Mucosa of stomach (tissue), 1 donor: ENCODE data around the gene BTG1.

Source experiments
- H3K27me3 ChIP-seq: one replicate; pipeline ENCODE4 v1.7.0; 2013; ENCODE audit warnings: mild to moderate bottlenecking, low read length; ENCODE audit not compliant: control insufficient read depth, insufficient read depth
- H3K36me3 ChIP-seq: one replicate; pipeline ENCODE4 v1.7.0; 2013; ENCODE audit warnings: low read length; ENCODE audit not compliant: control insufficient read depth, insufficient read depth
- H3K4me1 ChIP-seq: one replicate; pipeline ENCODE4 v1.7.0; 2013; ENCODE audit warnings: mild to moderate bottlenecking, low read length; ENCODE audit not compliant: control insufficient read depth, insufficient read depth
- H3K4me3 ChIP-seq: one replicate; pipeline ENCODE4 v1.7.0; 2013; ENCODE audit warnings: low read length
- H3K9ac ChIP-seq: one replicate; pipeline ENCODE4 v1.7.0; 2013; ENCODE audit warnings: mild to moderate bottlenecking, low read length, moderate library complexity
- H3K9me3 ChIP-seq: one replicate; pipeline ENCODE4 v1.7.0; 2013; ENCODE audit warnings: mild to moderate bottlenecking, low read length, moderate library complexity; ENCODE audit not compliant: control insufficient read depth
- donor health status: Pancreatic carcinoma.

BTG1 gene

DNA sequence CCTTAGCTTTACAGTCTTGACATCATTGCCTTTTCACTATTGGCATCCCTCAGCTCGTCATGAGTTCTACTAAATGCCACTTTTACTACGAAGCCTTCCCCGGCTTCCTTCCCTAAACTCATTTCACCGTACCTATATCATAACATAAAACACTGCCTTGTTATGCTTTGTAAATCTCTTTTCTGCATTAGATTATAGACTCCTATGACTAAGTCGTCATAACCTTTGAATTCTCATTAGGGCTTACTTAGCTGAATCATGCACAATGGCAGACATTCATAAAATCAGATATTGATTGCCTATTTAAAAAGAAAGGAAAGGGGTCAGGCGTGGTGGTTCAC lies 21.0 kb downstream of the BTG1 start:
- H3K4me1 ChIP-seq = peaks cover 18% of the 10 kb centered on the region
- H3K27me3 ChIP-seq = no peaks in the 10 kb centered on the region
- H3K4me3 ChIP-seq = no peak overlapping the region
- no peaks in the 10 kb centered on the region for H3K36me3 ChIP-seq
- no peak overlapping the region for H3K9ac ChIP-seq
- H3K9me3 ChIP-seq = no peaks in the 10 kb centered on the region

DNA sequence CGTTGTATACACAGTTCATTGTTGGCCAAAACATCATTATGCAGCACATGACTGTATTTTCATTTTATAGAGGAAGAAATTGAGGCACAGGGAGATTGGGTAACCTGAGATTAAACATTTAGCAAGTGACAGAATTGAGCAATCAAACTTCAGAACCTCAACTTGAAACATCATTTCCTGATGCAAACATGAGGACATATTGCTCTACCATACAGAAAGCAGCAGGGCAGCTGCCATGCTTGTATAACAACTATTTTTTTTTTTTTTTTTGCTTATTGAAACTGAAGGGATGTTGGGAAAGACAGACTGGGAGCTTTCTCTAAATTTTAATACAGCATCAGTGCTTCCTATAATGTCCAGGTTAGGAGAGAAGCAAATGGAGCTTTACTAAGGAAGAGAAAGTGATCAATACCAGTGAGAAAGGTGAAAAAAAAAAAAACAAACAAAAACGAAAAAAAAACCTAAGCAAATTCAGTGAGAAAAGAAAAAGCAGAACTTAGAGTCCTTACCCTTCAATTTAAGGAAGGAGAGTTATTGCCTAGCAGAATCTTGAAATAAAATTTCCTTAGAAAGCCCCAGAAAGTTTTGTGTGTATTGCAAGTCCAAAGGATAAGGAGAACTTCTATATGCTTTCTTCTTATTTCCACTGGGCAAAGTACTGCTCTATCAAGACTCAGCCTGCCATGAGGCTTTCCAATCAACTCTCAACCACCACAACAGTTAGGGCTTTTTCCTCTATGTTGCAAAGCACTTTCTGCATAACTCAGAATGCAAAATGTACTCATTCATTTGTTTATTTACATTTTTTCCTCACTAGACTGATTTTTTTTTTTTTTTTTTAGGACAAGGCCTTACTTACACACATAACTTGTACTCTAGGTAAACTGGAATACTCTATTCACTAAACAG lies 21.6 kb downstream of the BTG1 start:
- peaks cover 18% of the 10 kb centered on the region for H3K4me1 ChIP-seq
- H3K4me3 ChIP-seq = no peak overlapping the region

DNA sequence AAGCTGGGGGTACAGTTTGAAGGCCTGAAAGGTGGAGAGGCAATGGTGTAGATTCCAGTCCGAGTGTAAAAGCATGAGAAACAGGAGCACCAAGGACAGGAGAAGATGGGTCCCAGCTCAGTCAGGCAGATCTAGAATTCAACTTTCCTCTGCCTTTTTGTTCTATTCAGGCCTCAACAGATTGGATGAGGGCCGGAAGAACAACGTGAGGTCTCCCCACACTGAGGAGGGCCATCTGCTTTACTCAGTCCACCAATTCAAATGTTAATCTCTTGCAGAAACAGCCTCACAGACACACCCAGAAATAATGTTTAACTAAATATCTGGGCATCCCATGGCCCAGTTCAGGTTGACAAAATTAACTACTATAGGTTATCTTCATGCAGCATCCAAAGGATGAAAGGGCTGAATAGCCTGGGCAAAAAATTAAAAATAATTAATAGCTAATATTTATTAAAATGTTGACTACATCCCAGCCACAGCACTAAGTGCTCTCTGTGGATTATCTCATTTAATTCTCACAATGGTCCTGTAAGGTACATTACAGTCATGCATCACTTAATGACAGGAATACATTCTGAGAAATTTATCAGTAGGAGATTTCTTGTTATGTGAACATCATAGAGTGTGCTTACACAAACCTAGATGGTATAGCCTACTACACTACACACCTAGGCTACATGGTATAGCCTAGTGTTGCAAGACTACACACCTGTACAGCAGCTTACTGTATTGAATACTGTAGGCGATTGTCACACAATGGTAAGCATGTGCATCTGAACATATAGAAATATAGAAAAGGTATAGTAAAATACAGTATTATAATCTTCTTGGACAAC lies 22.5 kb downstream of the BTG1 start:
- Histone ChIP-seq H3K4me3 (no peak overlapping the region), H3K9me3 (no peaks in the 10 kb centered on the region), H3K36me3 (no peaks in the 10 kb centered on the region), H3K27me3 (no peaks in the 10 kb centered on the region), H3K9ac (no peak overlapping the region), H3K4me1 (peaks cover 18% of the 10 kb centered on the region)

More for the DNA sequence above, 21.6 kb downstream of the BTG1 start:
- H3K9me3 ChIP-seq = no peaks in the 10 kb centered on the region
- H3K36me3 ChIP-seq = no peaks in the 10 kb centered on the region
- H3K9ac ChIP-seq = no peak overlapping the region
- H3K27me3 ChIP-seq = no peaks in the 10 kb centered on the region

DNA sequence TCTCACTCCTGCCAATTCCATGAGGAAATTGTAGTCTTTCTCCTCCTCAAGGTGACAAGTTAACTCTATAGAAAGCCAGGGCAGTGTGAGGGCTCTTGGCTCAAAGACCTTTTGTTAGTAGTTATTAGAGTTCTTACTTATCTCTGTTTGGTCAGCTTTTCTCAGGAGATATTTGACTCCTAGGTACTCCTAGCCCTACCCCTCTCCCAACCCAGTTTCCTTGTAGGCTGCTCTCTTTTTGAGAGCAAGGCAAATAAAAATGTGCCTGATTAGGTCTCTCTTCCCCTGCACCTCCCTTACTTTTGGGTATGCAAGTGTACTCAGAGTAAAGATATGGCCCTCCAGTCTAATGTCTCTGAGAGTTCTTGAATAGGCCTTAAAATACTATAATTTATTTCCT lies 23.8 kb downstream of the BTG1 start:
- Histone ChIP-seq H3K9me3 (no peaks in the 10 kb centered on the region), H3K4me1 (peaks cover 18% of the 10 kb centered on the region), H3K9ac (no peak overlapping the region), H3K4me3 (no peak overlapping the region), H3K36me3 (no peaks in the 10 kb centered on the region), H3K27me3 (no peaks in the 10 kb centered on the region)

DNA sequence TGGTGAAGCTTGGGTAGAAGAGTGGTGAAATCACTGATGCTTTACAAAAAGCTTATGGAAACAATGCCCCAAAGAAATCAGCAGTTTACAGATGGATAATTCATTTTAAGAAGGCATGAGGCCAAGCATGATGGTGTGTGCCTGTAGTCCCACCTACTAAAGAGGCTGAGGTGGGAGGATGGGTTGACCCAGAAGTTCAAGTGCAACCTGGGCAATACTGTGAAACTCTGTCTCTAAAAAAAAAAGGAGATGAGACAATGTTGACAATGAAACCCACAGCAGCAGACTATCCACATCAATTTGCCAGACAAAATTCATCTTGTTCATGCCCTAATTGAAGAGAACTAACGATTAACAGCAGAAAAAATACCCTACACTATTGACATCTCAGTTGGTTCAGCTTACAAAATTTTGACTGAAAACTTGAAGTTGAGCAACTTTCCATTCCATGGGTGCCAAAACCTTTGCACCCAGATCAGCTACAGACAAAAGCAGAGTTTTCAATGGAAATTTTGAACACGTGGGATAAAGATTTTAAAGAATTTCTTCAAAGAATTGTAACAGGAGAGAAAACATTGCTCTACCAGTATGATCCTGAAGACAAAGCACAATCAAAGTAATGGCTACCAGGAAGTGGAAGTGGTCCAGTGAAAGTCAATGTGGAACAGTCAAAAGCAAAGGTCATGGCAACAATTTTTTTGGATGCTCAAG lies 26.7 kb downstream of the BTG1 start:
- no peaks in the 10 kb centered on the region for H3K36me3 ChIP-seq

DNA sequence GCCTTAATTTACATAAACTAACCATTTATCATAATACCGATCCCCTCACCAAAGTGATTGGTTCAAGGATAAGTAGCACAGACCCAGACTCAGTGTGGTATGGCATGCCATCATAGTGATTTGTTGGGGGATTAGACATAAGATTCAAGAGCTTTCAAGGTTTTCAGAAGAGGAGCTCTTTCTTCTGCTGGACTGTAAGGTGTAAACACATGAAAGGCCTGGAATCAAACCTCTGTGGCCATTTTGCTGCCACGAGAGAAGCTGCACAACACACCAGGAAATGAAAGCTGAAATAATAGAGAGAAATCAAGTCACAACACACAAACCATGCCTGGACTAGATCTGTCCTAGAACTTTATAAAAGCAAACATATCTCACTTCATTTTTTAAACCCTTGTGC lies 30.8 kb downstream of the BTG1 start:
- Histone ChIP-seq H3K9me3 (no peaks in the 10 kb centered on the region), H3K9ac (no peak overlapping the region), H3K4me3 (no peak overlapping the region), H3K27me3 (no peaks in the 10 kb centered on the region), H3K4me1 (no peaks in the 10 kb centered on the region), H3K36me3 (no peaks in the 10 kb centered on the region)

More for the DNA sequence above, 26.7 kb downstream of the BTG1 start:
- no peaks in the 10 kb centered on the region for H3K27me3 ChIP-seq
- H3K4me1 ChIP-seq = peaks cover 7% of the 10 kb centered on the region
- H3K4me3 ChIP-seq = no peak overlapping the region
- no peak overlapping the region for H3K9ac ChIP-seq
- H3K9me3 ChIP-seq = no peaks in the 10 kb centered on the region

DNA sequence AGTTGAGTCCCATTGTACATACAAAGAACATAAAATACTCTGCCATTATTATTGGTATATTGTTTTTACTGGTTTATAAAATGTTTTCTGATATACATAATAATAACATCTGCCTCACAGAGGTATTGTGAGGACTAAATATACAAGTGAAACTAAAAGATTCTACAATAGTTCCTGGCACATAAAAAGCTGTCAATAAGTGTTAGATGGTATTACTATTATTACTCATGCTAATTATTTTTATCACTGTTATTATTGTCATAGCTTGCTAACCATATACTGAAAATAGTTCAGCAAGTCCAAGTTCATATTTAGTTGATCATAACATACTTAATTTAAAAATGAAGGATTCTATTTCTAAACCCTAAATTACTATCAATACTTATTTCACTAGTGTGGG lies 34.4 kb downstream of the BTG1 start:
- Histone ChIP-seq H3K4me1 (peaks cover 11% of the 10 kb centered on the region), H3K9me3 (no peaks in the 10 kb centered on the region), H3K36me3 (no peaks in the 10 kb centered on the region), H3K27me3 (no peaks in the 10 kb centered on the region), H3K9ac (no peak overlapping the region), H3K4me3 (no peak overlapping the region)

DNA sequence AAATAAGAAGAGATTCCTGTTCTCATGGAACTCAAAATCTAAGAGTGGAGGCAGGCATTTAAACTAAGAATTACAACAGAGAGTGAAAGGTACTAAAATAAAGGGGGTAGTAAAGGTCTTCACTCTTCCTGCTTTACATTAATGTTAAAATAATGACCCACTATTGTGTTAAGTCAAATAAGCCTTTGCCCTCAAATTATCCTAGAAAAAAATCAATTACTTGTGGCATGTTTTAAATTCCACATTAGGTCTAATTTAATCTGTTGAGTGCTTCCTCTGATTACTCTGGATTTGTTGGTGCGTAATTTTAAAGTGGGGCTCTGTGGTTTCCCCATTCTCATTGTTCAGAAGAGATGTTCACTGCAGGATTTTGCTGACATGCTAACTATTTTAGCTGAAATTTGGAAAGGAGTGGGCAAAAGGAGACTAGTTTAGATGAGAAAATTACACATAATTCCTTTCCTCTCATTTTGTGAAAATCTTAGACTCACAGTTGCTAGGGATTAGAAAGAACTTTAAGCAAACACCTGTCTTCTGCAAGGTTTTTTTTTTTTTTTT lies 35.5 kb downstream of the BTG1 start:
- H3K36me3 ChIP-seq = no peaks in the 10 kb centered on the region
- H3K9ac ChIP-seq = no peak overlapping the region
- H3K4me3 ChIP-seq = no peak overlapping the region
- H3K4me1 ChIP-seq = peaks cover 11% of the 10 kb centered on the region
- H3K27me3 ChIP-seq = no peaks in the 10 kb centered on the region
- no peaks in the 10 kb centered on the region for H3K9me3 ChIP-seq

DNA sequence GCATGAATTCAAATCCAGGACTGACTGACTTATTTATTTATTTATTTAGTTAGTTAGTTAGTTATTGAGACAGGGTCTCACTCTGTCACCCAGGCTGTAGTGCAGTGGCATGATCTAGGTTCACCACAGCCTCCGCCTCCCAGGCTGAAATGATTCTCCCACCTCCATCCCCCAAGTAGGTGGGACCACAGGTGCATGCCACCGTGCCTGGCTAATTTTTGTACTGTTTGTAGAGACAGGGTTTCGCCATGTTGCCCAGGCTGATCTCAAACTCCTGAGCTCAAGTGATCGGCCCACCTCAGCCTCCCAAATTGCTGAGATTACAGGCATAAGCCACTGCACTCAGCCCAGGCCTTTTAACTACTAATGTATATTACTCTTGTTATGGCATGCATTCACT lies 36.0 kb downstream of the BTG1 start:
- Histone ChIP-seq H3K36me3 (no peaks in the 10 kb centered on the region), H3K9me3 (no peaks in the 10 kb centered on the region), H3K27me3 (no peaks in the 10 kb centered on the region), H3K9ac (no peak overlapping the region), H3K4me1 (peaks cover 11% of the 10 kb centered on the region), H3K4me3 (no peak overlapping the region)

DNA sequence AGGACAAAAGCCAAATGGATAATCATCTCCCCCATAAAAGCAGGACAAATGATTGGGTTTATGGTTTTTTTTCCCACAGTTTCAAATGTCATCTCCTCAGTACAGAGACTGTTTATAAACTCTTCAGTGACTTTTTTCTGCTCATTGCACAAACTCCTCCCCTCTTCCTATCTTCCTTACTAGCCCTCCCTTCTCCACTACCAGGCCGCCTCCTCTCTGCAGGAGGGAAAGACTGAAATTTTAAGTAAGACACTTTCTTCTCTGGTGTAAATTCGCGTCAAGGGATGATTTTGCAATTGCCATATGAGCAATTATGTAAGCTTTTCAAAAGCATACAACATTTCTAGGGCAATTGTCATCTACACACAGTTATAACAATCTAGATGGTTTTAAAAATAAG lies 37.0 kb downstream of the BTG1 start:
- H3K4me1 ChIP-seq = peaks cover 11% of the 10 kb centered on the region
- H3K9ac ChIP-seq = no peak overlapping the region
- no peaks in the 10 kb centered on the region for H3K27me3 ChIP-seq
- H3K4me3 ChIP-seq = no peak overlapping the region
- H3K36me3 ChIP-seq = no peaks in the 10 kb centered on the region
- no peaks in the 10 kb centered on the region for H3K9me3 ChIP-seq

DNA sequence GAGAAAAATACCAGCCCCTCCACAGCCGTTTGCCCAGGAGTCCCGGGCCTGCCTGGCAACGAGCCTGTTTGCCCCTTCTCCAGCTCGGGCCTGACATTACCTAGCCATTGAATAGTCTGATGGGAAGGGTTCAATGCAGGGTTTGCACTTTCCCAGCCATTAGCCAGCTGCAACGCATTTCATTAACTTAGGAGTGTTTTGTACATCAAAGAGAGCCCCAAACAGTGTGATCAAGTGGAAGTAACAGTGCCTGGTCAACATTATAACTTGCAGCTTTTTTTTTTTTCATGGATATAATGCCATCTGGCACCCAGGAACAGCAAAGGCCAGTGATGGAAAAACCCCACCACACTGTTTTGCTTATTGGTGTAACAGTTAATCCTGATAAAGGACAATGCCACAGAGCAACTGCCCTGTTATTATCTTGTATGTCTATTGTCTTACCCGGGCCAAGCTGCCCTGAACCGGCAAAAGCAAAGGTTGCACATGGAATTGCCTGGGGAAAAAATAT lies 38.0 kb downstream of the BTG1 start:
- no peaks in the 10 kb centered on the region for H3K36me3 ChIP-seq
- H3K27me3 ChIP-seq = no peaks in the 10 kb centered on the region
- no peaks in the 10 kb centered on the region for H3K9me3 ChIP-seq
- peaks cover 11% of the 10 kb centered on the region for H3K4me1 ChIP-seq
- H3K4me3 ChIP-seq = peak overlapping the region; percentile 12
- H3K9ac ChIP-seq = no peak overlapping the region
